ENCODE results near the gene MAP3K7. TPM values are rescaled to one million over a fixed set of nuclear protein-coding genes. Genes with fewer than 3 reads are reported as not detected.

MAP3K7 gene
- total and polyA plus RNA-seq, 4 experiments from 2014 or later = 18.8 to 34.1 (median 28.9) TPM

GRCh38 chr6:90596967-90597539, 10.2 kb upstream of the MAP3K7 start:
- intact Hi-C loops (cut with micrococcal nuclease) = no loop called here

DNA sequence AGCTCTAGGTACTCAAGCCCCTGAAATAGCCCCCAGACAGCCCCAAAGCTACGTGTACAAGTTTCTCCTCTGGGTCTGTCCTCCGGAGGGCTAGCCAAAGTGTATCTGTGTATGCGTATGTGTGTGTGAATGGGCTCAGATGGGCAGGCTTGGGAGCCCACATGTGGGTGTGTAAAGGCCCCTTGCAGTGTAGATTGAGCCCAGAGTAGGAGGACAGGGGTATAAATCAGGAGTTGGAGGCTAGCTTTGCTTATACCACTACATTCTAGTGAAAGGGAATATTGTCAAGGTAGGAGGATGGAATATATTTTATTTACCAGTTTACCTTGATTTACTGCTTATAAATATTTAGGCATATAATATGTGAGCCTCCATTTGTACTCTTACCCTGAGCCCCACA, 9.0 kb upstream of the MAP3K7 start:
- peak overlapping the region in 1 of 8 donors; percentile 72 for H3K4me3 Mint-ChIP-seq
- Histone ChIP-seq H3K27me3 (ENCODE audit: insufficient read depth, low read length) (peaks cover 5% of the 10 kb centered on the region), H3K4me3 (ENCODE audit: low read length in 2 of 2) (no peak overlapping the region), H3K9me3 (ENCODE audit: control insufficient read depth in 1 of 2, low read length in 2 of 2) (no peaks in the 10 kb centered on the region), H3K4me1 (ENCODE audit: insufficient read depth, low read length) (no peaks in the 10 kb centered on the region), H3K27ac (ENCODE audit: low read depth, low read length) (no peak overlapping the region), H3K36me3 (ENCODE audit: insufficient read depth, low read length) (no peaks in the 10 kb centered on the region)
- intact Hi-C loops (cut with micrococcal nuclease) = no loop called here
- H3K27ac Mint-ChIP-seq = no peak overlapping the region
- H3K4me1 Mint-ChIP-seq = no peaks in the 10 kb centered on the region
- no peak for DNase-seq
- H3K27me3 Mint-ChIP-seq = peaks cover 35 to 39% of the 10 kb centered on the region in 2 donors
- ChIA-PET CTCF (ENCODE audit: partially characterized antibody) (interaction anchor here (1.0 kb wide), 1 partner anchor 9 kb away, joined by 3 read pairs; the partner anchor contains the start of gene MAP3K7), POLR2A (ENCODE audit: partially characterized antibody) (no interaction called here)
- no peaks in the 10 kb centered on the region for H3K36me3 Mint-ChIP-seq
- H3K9me3 Mint-ChIP-seq = no peaks in the 10 kb centered on the region

More at GRCh38 chr6:90596967-90597539, 10.2 kb upstream of the MAP3K7 start:
- DNase-seq = no peak
- H3K36me3 ChIP-seq (ENCODE audit: insufficient read depth, low read length) = no peaks in the 10 kb centered on the region
- no peaks in the 10 kb centered on the region for H3K4me1 ChIP-seq (ENCODE audit: insufficient read depth, low read length)
- H3K27me3 ChIP-seq (ENCODE audit: insufficient read depth, low read length) = peaks cover 5% of the 10 kb centered on the region
- Mint-ChIP-seq H3K27ac (no peak overlapping the region), H3K4me3 (no peak overlapping the region), H3K9me3 (no peaks in the 10 kb centered on the region), H3K36me3 (no peaks in the 10 kb centered on the region), H3K27me3 (peaks cover 32 to 43% of the 10 kb centered on the region in 2 donors), H3K4me1 (no peaks in the 10 kb centered on the region)
- H3K4me3 ChIP-seq (ENCODE audit: low read length in 2 of 2) = no peak overlapping the region
- H3K9me3 ChIP-seq (ENCODE audit: control insufficient read depth in 1 of 2, low read length in 2 of 2) = no peaks in the 10 kb centered on the region
- POLR2A ChIA-PET (ENCODE audit: partially characterized antibody) = no interaction called here
- CTCF ChIA-PET (ENCODE audit: partially characterized antibody) = no interaction called here
- H3K27ac ChIP-seq (ENCODE audit: low read depth, low read length) = no peak overlapping the region

DNA sequence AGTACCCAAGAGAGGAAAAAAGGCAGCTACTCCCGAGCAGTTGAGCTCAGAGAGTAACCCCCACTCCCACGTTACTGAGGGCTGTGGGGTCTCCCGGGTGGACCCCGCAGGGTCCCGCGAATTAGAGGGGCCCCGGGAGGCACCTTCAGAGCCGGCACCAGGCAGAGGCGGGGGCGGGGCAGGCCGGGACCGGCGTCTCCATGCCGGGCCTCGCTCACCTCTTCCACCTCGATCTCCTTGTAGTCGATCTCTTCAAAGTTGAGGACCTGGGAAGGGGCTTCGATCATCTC, 381 bp downstream of the MAP3K7 start:
- Histone ChIP-seq H3K4me1 (ENCODE audit: insufficient read depth, low read length) (peaks cover 38% of the 10 kb centered on the region), H3K36me3 (ENCODE audit: insufficient read depth, low read length) (no peaks in the 10 kb centered on the region), H3K4me3 (ENCODE audit: low read length in 2 of 2) (peak overlapping the region; percentile 80 to 82), H3K27me3 (ENCODE audit: insufficient read depth, low read length) (no peaks in the 10 kb centered on the region), H3K9me3 (ENCODE audit: control insufficient read depth in 1 of 2, low read length in 2 of 2) (no peaks in the 10 kb centered on the region), H3K27ac (ENCODE audit: low read depth, low read length) (peak overlapping the region; percentile 97)
- H3K4me1 Mint-ChIP-seq = peaks cover 29 to 47% (median 40%) of the 10 kb centered on the region in 4 donors
- H3K9me3 Mint-ChIP-seq = peaks cover 0 to 4% (median 0%) of the 10 kb centered on the region in 8 donors
- intact Hi-C loops (cut with micrococcal nuclease) = loop anchor here (2.0 to 5.0 kb wide), 4 partner anchors 289 to 948 kb away; partner anchors contain the start of genes BACH2, CASP8AP2, LYRM2 and MDN1
- H3K27me3 Mint-ChIP-seq = peaks cover 0 to 9% of the 10 kb centered on the region in 2 donors
- H3K27ac Mint-ChIP-seq = peak overlapping the region; percentile 97 to 100 (median 99)
- H3K4me3 Mint-ChIP-seq = peak overlapping the region; percentile 95 to 98 (median 97)
- CTCF ChIA-PET (ENCODE audit: partially characterized antibody) = interaction anchor here (1.6 kb wide), 1 partner anchor 10 kb away, joined by 3 read pairs; no protein-coding TSS in a partner anchor
- H3K36me3 Mint-ChIP-seq = peaks cover 0 to 9% of the 10 kb centered on the region in 2 donors
- no peak for DNase-seq
- POLR2A ChIA-PET (ENCODE audit: partially characterized antibody) = interaction anchor here (1.2 to 2.1 kb wide), 7 partner anchors 13 to 1505 kb away, joined by 3 to 11 read pairs (median 5); partner anchors contain the start of genes LYRM2, MDN1 and PNRC1

DNA sequence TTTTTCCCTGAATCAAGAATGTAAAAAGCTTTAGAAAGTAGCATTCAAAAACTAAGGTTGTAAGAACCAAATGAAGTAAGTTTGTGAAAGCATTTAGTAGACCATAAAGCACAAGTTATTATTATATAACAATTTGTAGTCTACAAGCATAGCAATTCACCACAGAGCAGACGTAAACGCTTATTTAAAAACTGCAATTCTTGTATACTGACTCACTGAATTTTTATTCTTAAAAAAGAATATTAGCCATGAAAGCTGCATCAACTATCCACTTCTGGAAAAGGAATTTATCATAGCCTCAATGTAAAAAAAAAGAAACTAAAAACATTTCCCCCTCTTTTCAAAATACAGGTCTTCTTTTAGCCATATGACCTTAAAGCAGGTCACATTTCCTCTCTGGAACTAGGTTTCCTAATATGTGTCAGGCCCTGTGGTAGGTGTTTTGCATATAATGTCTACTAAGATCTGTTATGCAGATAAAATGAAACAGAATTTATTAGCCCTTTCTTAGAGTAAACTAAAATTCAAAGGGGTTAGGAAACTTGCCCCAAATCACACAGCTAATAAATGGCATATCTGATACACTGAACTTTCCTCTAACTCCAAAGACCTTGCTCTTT, 2.1 kb downstream of the MAP3K7 start:
- Mint-ChIP-seq H3K27me3 (peaks cover 0 to 6% of the 10 kb centered on the region in 2 donors), H3K36me3 (peaks cover 0 to 9% of the 10 kb centered on the region in 2 donors), H3K4me1 (peaks cover 35 to 52% (median 44%) of the 10 kb centered on the region in 4 donors), H3K4me3 (peak overlapping the region; percentile 20 to 98 (median 65)), H3K27ac (peak overlapping the region in 3 of 7 donors; percentile 59 to 97 (median 69)), H3K9me3 (peaks cover 0 to 4% (median 0%) of the 10 kb centered on the region in 8 donors)
- Histone ChIP-seq H3K27ac (ENCODE audit: low read depth, low read length) (no peak overlapping the region), H3K27me3 (ENCODE audit: insufficient read depth, low read length) (no peaks in the 10 kb centered on the region), H3K36me3 (ENCODE audit: insufficient read depth, low read length) (no peaks in the 10 kb centered on the region), H3K4me3 (ENCODE audit: low read length in 2 of 2) (no peak overlapping the region), H3K9me3 (ENCODE audit: control insufficient read depth in 1 of 2, low read length in 2 of 2) (no peaks in the 10 kb centered on the region), H3K4me1 (ENCODE audit: insufficient read depth, low read length) (peaks cover 42% of the 10 kb centered on the region)
- intact Hi-C loops (cut with micrococcal nuclease) = loop anchor here (5.0 kb wide), 1 partner anchor 287 kb away; the partner anchor contains the start of gene BACH2
- ChIA-PET CTCF (ENCODE audit: partially characterized antibody) (interaction anchor here (1.2 to 1.3 kb wide), 2 partner anchors 19 to 22 kb away, joined by 3 read pairs; no protein-coding TSS in a partner anchor), POLR2A (ENCODE audit: partially characterized antibody) (interaction anchor here (1.3 kb wide), 1 partner anchor 10 kb away, joined by 3 read pairs; no protein-coding TSS in a partner anchor)
- DNase-seq = no peak

DNA sequence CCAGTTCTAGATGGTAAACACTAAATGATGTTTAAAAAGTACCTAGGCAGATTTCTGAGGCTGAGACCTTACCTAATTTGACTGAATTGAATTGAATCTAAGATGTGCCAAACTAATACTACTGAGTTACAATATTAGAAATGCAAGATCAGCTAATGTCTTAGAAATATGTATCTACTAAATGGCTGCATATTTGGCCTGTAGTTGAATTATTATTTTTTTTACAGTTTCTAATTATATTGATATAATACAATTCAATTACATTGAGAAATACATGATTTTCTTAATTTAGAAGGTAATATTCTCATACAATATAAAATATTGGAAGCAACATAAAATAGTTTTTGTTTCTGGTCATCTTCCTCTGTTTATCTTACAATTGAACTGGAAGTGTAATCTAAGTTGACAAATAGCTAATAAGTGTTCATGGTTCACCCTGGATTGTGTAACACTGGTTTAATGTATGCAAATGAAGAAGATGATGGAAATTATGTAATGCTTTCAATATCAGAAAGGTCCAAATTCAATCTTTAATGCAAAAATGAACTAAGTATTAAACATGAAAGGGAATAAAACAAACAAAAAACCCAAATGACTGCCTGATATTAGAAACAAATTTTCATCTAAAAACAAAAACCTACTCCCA, 2.9 kb downstream of the MAP3K7 start:
- H3K36me3 ChIP-seq (ENCODE audit: insufficient read depth, low read length) = no peaks in the 10 kb centered on the region
- ChIA-PET CTCF (ENCODE audit: partially characterized antibody) (interaction anchor here (1.2 to 2.8 kb wide), 3 partner anchors 14 to 21 kb away, joined by 3 to 7 read pairs (median 3); no protein-coding TSS in a partner anchor), POLR2A (ENCODE audit: partially characterized antibody) (interaction anchor here (1.3 kb wide), 1 partner anchor 9 kb away, joined by 3 read pairs; no protein-coding TSS in a partner anchor)
- intact Hi-C loops (cut with micrococcal nuclease) = no loop called here
- peaks cover 35 to 59% (median 49%) of the 10 kb centered on the region in 4 donors for H3K4me1 Mint-ChIP-seq
- peaks cover 45% of the 10 kb centered on the region for H3K4me1 ChIP-seq (ENCODE audit: insufficient read depth, low read length)
- H3K36me3 Mint-ChIP-seq = peaks cover 0 to 11% of the 10 kb centered on the region in 2 donors
- H3K27me3 Mint-ChIP-seq = peaks cover 0 to 3% of the 10 kb centered on the region in 2 donors
- no peak overlapping the region for H3K4me3 ChIP-seq (ENCODE audit: low read length in 2 of 2)
- no peaks in the 10 kb centered on the region for H3K9me3 ChIP-seq (ENCODE audit: control insufficient read depth in 1 of 2, low read length in 2 of 2)
- peak overlapping the region in 5 of 7 donors; percentile 10 to 97 (median 47) for H3K27ac Mint-ChIP-seq
- DNase-seq = no peak
- no peaks in the 10 kb centered on the region for H3K27me3 ChIP-seq (ENCODE audit: insufficient read depth, low read length)
- H3K27ac ChIP-seq (ENCODE audit: low read depth, low read length) = no peak overlapping the region
- peak overlapping the region in 7 of 8 donors; percentile 2 to 98 (median 49) for H3K4me3 Mint-ChIP-seq
- H3K9me3 Mint-ChIP-seq = peaks cover 0 to 4% (median 0%) of the 10 kb centered on the region in 8 donors

- Mint-ChIP-seq H3K36me3 (peaks cover 0 to 11% of the 10 kb centered on the region in 2 donors), H3K9me3 (peaks cover 0 to 4% (median 0%) of the 10 kb centered on the region in 8 donors), H3K27ac (peak overlapping the region in 2 of 7 donors; percentile 20 to 48), H3K4me3 (peak overlapping the region in 5 of 8 donors; percentile 2 to 39 (median 10)), H3K4me1 (peaks cover 35 to 59% (median 49%) of the 10 kb centered on the region in 4 donors), H3K27me3 (peaks cover 0 to 3% of the 10 kb centered on the region in 2 donors)
- ChIA-PET CTCF (ENCODE audit: partially characterized antibody) (interaction anchor here (1.3 to 2.8 kb wide), 2 partner anchors 13 to 21 kb away, joined by 3 to 7 read pairs; no protein-coding TSS in a partner anchor), POLR2A (ENCODE audit: partially characterized antibody) (interaction anchor here (1.3 kb wide), 1 partner anchor 8 kb away, joined by 3 read pairs; no protein-coding TSS in a partner anchor)
- Histone ChIP-seq H3K4me1 (ENCODE audit: insufficient read depth, low read length) (peaks cover 45% of the 10 kb centered on the region), H3K27ac (ENCODE audit: low read depth, low read length) (no peak overlapping the region), H3K9me3 (ENCODE audit: control insufficient read depth in 1 of 2, low read length in 2 of 2) (no peaks in the 10 kb centered on the region), H3K36me3 (ENCODE audit: insufficient read depth, low read length) (no peaks in the 10 kb centered on the region), H3K4me3 (ENCODE audit: low read length in 2 of 2) (no peak overlapping the region), H3K27me3 (ENCODE audit: insufficient read depth, low read length) (no peaks in the 10 kb centered on the region)
- DNase-seq = no peak
- intact Hi-C loops (cut with micrococcal nuclease) = no loop called here
These were observed 3.6 kb downstream of the MAP3K7 start for GRCh38 chr6:90583179-90583835.
